Effector CD4-positive, alpha-beta T cell (primary cell): ENCODE results near the gene TRPT1.
"Not testable (repeated sequence)": the region's sequence is repeated elsewhere in the genome, so short reads cannot be mapped to it uniquely, and the experiment has no call there.

Experiments used
- DNase-seq: peaks from one replicate; pipeline ENCODE4 v3.0.0-alpha.2; 2020

TRPT1 gene

DNA sequence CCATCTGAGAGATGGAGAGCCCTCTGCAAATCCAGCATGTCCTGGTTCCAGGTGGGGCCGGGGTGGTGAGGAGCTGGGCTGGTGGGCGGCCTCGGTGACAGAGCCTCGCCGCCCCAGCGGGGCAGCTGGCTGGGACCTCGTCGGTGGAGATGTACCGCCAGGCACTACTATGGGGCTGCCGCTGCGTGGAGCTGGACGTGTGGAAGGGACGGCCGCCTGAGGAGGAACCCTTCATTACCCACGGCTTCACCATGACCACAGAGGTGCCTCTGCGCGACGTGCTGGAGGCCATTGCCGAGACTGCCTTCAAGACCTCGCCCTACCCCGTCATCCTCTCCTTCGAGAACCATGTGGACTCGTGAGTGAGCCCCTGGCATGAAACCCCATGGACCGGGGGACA, 32.4 kb upstream of the TRPT1 start:
- no peak for DNase-seq

- no peak for DNase-seq
These were observed 30.3 kb upstream of the TRPT1 start for GRCh38 chr11:64256300-64256699.

- no peak for DNase-seq
These were observed 29.4 kb upstream of the TRPT1 start for GRCh38 chr11:64255135-64256128.

GRCh38 chr11:64254326-64254725, 28.3 kb upstream of the TRPT1 start:
- DNase-seq = no peak

DNA sequence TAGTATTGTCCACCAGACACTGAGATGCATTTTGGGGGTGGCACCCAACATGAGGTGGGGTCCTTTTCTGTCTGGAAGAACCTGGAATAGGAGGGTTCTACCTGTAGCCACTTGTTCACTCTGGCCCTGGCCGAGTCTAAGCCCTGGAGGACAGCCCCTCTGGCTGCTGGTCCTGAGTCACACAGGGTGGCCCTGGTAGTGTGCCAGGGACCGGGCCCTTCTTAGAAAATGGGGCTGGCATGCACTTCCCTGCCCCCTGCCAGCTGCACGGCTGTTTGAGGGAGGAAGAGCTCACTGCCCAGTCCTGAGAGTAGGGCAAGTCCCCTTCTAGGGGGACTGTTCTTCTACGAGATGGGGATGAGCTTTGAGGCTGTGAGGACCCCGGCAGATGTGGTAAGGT, 27.5 kb upstream of the TRPT1 start:
- DNase-seq = no peak

- no peak for DNase-seq
These were observed 27.1 kb upstream of the TRPT1 start for GRCh38 chr11:64253043-64253442.

- DNase-seq = no peak
These were observed 26.3 kb upstream of the TRPT1 start for GRCh38 chr11:64252003-64252872.

- no peak for DNase-seq
These were observed 25.7 kb upstream of the TRPT1 start for GRCh38 chr11:64251753-64252002.

GRCh38 chr11:64251016-64251752, 25.2 kb upstream of the TRPT1 start, which contains the start of gene PLCB3:
Gene PLCB3 (plus strand): TSS chr11:64251530. CDS start chr11:64251650, 120 bp downstream.
- peak; percentile 59 for DNase-seq

GRCh38 chr11:64250415-64251015, 24.5 kb upstream of the TRPT1 start:
- no peak for DNase-seq

GRCh38 chr11:64249563-64250414, 23.8 kb upstream of the TRPT1 start:
- DNase-seq = no peak

DNA sequence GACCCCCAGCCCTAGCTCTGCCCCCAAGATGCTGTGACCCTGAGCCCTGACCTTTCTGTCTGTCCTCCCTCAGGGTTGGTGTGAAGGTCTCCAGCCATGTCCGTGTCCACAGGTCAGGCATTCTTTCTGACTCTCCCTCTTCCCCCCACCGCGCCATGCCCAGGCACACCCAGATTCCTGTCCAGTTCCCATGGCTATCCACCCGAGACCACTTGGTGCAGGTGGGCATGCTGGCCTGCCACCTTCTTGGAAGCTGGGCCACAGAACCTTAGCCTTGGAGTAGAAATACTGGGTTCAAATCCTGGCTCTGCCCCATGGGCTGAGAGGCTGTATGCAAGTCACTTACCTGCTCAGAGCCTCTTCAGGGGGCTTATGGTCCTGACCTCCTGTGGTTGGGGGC, 23.1 kb upstream of the TRPT1 start:
- DNase-seq = no peak

GRCh38 chr11:64248578-64248977, 22.6 kb upstream of the TRPT1 start:
- DNase-seq = no peak

GRCh38 chr11:64247729-64248531, 21.9 kb upstream of the TRPT1 start:
- DNase-seq = no peak

- DNase-seq = peak; percentile 72
These were observed 21.1 kb upstream of the TRPT1 start, which contains the start of gene PPP1R14B for GRCh38 chr11:64246871-64247728. Gene PPP1R14B (minus strand): TSS chr11:64246943. CDS start chr11:64246673, 270 bp downstream.

DNA sequence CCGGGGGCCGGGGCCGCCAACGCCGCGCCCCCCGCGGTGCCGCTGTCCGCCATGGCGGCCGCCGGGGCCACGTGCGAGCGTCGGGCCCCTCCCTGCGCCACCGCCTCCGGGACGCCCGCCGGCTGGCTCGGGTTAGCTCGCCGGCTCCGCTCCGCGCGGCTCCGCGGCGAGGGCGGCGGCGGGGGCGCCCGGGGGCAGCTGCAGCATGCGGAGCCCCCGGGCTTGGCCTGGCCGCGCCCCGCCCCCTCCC, 20.6 kb upstream of the TRPT1 start:
- not testable (repeated sequence) for DNase-seq

- peak; percentile 68 for DNase-seq
These were observed 20.0 kb upstream of the TRPT1 start for GRCh38 chr11:64245797-64246620.

GRCh38 chr11:64245401-64245796, 19.4 kb upstream of the TRPT1 start:
- peak; percentile 44 for DNase-seq

- DNase-seq = no peak
These were observed 19.0 kb upstream of the TRPT1 start for GRCh38 chr11:64244966-64245365.
